Metanephros (tissue), 1 donor: Measurements from ENCODE around the gene OR14A2. TPM values are rescaled to one million over a fixed set of nuclear protein-coding genes. Genes with fewer than 3 reads are reported as not detected.

Experiments
- total RNA-seq: library from RNA; depleted of rRNA; stranded (reverse); fragments of >200 nt; gene quantifications from one replicate; pipeline ENCODE4 v1.2.3, GENCODE V29; 2014

Gene OR14A2
- not detected for total RNA-seq

DNA sequence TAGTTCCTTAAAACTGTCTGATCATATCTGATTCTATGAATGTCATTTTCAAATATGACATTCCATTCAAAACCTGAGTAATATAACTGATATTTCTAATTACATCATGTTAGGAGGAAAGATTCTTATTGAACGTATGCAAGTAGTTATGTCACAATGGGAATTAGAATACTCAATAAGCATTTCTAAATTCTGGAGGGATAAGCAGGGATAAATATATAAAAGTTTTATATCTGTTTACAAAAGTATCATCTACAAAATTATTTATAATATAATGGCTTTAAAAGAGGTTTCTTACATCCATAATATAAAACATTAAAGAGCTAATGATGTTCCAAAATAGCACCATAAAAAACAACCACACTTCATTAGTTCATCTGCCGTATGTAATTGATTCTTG lies at the start of gene OR14A2:
OR14A2 (minus strand) TSS at position 101 of the 400 bp plus-strand sequence.

DNA sequence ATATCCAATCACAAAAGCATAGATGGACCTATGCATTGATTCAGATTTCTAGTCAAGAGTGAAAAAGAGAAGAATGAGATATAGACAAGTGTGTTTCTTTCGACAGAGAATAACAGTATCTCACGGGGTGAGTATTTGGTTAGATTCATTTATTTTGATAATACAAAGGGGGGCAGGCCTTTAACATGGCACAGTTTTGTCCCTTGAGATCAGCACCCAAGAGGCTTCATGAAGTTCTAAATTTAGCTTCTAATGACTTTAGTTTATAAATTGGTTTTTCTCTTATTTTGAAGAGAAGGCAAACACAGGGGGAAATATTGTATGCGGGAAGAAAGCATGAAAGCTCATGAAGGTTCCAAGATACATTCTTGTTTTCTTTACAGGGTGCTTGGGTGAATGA lies 12.5 kb upstream of the OR14A2 start, which contains the start of gene OR1C1:
OR1C1 (minus strand) TSS at position 101 of the 400 bp plus-strand sequence. CDS start 2,150 bp downstream, outside the sequence.

DNA sequence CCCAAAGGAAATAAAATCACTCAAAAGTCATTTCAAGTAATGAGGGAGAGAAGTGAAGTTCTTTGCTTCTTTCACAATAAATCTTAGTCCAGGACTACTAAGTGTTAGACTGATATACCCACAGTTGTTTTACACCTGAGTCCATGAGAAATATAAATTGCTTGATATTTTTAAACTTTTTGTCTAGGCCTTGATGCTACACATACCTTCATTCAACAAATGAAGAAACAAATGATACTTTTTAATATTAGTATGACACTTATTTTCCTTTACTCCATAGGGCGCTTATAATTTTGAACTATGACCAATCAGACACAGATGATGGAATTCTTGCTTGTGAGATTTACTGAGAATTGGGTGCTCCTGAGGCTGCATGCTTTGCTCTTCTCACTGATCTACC lies 9.6 kb downstream of the OR14A2 start, which contains the start of gene OR14K1:
OR14K1 (plus strand) TSS at position 301 of the 400 bp plus-strand sequence; CDS start at position 301, 0 bp downstream.

DNA sequence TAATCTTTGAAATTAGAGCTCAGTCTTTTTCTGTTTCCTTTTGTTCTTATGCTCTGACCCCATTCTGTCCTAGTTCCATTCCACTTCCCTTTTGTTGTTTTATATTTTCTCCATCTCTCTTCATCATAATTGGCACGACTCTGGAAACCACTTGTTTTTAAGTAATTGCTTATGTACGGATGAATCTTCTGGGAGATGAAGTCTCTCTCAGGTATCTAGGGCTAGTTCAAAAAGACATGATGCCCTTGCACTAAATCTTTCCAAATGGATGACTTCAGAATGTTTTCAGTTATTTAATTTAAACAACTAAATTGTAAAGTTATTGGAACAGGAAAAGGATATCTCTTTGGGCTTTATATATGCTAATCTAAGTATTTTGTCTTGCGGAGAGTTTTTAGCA lies 31.4 kb downstream of the OR14A2 start, which contains the start of gene OR6F1:
OR6F1 (minus strand) TSS at position 101 of the 400 bp plus-strand sequence. CDS start 3,891 bp downstream, outside the sequence.

DNA sequence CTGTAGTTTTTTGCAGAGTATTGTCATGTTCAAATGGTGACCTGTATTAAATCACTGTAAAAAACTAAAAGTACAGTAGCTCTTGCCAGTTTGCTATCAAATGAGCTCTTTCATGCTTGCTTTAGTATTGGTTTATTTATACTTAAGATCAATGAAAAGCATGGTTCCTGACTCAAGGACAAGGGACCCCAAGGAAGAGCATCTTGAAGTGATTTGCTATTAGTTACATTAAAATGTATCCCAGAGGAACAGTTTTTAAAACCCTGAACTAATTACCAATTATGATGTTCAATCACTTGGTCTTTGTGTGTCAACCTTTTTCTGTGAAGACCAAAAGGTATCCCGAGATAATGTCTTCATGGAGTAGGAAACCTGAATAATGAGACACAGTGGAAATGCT lies 68.3 kb downstream of the OR14A2 start, which contains the start of gene OR13G1:
OR13G1 (minus strand) TSS at position 101 of the 400 bp plus-strand sequence. CDS start 6,698 bp downstream, outside the sequence.

Other genes starting within 250 kb of the OR14A2 start
- not detected for gene OR2C3, start 211.7 kb downstream of the OR14A2 start, total RNA-seq
- gene GCSAML, start 199.0 kb downstream of the OR14A2 start, total RNA-seq = 0.41 TPM
- gene OR2G2, start 159.8 kb downstream of the OR14A2 start, total RNA-seq = not detected
- not detected for gene OR2G3, start 142.6 kb downstream of the OR14A2 start, total RNA-seq
- not detected for gene OR13G1, start 68.4 kb downstream of the OR14A2 start, total RNA-seq
- gene OR6F1, start 31.5 kb downstream of the OR14A2 start, total RNA-seq = not detected
- not detected for gene OR14K1, start 9.5 kb downstream of the OR14A2 start, total RNA-seq
- not detected for gene OR1C1, start 12.4 kb upstream of the OR14A2 start, total RNA-seq
- gene OR14A16, start 76.0 kb upstream of the OR14A2 start, total RNA-seq = not detected
- not detected for gene OR11L1, start 93.8 kb upstream of the OR14A2 start, total RNA-seq
- 9.3 TPM for gene TRIM58, start 109.0 kb upstream of the OR14A2 start, total RNA-seq
- 2.6 TPM for gene OR2W3, start 147.4 kb upstream of the OR14A2 start, total RNA-seq
- gene OR2T8, start 172.1 kb upstream of the OR14A2 start, total RNA-seq = not detected
- gene OR2AJ1, start 176.7 kb upstream of the OR14A2 start, total RNA-seq = not detected
- gene OR2L8, start 200.7 kb upstream of the OR14A2 start, total RNA-seq = not detected
- gene OR2AK2, start 217.1 kb upstream of the OR14A2 start, total RNA-seq = not detected